ENCODE data around the gene DDO. TPM values are rescaled to one million over a fixed set of nuclear protein-coding genes. Genes with fewer than 3 reads are reported as not detected.

Gene DDO
- total and polyA plus RNA-seq, 9 of the 15 experiments (the other 6 are each of a cell fraction or from before 2014, with no cell fraction given) = not detected

DNA sequence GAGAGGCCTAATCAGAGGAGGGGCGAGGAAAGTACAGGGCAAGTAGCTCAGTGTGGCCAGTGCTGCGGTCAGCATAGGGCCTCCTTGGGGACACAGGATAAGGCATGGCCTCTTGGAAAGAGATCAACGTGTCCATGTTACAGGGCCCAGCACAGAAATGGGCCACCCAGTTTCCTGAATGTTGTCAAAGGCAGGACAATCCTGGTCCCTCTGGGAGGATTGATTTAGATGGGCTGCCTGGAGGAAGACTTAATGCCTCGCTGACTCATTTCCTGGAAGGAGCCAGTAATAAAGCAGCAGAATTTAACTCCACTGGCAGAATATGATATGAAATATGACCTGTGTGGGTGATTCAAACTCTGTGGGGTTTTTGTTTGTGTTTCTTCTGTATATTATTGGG is 16.6 kb downstream of the DDO start (continued):
- TF ChIP-seq, protein P1, sequence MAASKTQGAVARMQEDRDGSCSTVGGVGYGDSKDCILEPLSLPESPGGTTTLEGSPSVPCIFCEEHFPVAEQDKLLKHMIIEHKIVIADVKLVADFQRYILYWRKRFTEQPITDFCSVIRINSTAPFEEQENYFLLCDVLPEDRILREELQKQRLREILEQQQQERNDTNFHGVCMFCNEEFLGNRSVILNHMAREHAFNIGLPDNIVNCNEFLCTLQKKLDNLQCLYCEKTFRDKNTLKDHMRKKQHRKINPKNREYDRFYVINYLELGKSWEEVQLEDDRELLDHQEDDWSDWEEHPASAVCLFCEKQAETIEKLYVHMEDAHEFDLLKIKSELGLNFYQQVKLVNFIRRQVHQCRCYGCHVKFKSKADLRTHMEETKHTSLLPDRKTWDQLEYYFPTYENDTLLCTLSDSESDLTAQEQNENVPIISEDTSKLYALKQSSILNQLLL (CRISPR knock-in tag; IDR thresholded peaks at IDR 0.05; ENCODE audit: borderline replicate concordance) = no peak
- TF ChIP-seq ZBED1 (IDR thresholded peaks at IDR 0.05) = no peak
- TF ChIP-seq TCF3 (CRISPR knock-in tag; IDR thresholded peaks at IDR 0.05) = no peak
- TF ChIP-seq PHB2 (IDR thresholded peaks at IDR 0.05; ENCODE audit: low read depth) = no peak

DNA sequence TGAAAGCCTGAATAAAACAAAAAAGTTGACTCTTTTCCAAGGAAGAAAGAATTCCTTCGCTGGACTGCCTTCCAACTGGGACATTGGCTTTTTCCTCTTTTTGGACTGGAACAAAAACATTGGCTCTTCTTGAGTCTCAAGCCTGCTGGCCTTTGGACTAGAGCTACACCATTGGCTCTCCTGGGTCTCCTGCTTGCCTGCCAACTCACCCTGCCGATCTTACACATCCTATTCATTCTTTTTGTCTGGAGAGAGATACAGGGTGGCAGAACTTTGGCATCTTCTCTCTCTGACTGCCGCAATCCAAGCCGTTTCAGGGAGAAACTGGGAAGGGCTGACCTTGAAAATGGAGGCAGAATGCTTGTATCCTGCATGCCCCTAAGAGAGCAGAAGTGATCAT is 20.2 kb downstream of the DDO start:
- Histone ChIP-seq H3K27me3 (ENCODE audit: control insufficient read depth in 2 of 2, insufficient read depth in 2 of 2, low read length in 2 of 2) (peaks cover 0 to 17% of the 10 kb centered on the region in 2 experiments; a peak in 2 of 5 replicates), H3K36me3 (ENCODE audit: control insufficient read depth, insufficient read depth, low read length) (no peaks in the 10 kb centered on the region), H3K9ac (ENCODE audit: insufficient read depth in 1 of 2, low read depth in 2 of 2, low read length in 2 of 2) (no peak overlapping the region), H3K9me1 (ENCODE audit: control insufficient read depth, insufficient read depth, low read length) (no peaks in the 10 kb centered on the region), H2AFZ (ENCODE audit: low read depth, low read length) (no peak overlapping the region), H3K79me2 (ENCODE audit: control insufficient read depth, insufficient read depth, low read length) (no peaks in the 10 kb centered on the region), H3K4me3 (no peak overlapping the region), H3K4me1 (replicated peaks in 1 of 2; ENCODE audit: control insufficient read depth in 2 of 2, insufficient read depth in 2 of 2, low read length in 2 of 2) (peaks cover 9 to 11% of the 10 kb centered on the region in 2 experiments; a peak in 3 of 5 replicates), H4K20me1 (replicated peaks; ENCODE audit: control insufficient read depth, insufficient read depth, low read length) (no peaks in the 10 kb centered on the region), H3K27ac (ENCODE audit: extremely low read depth, low read depth, low read length) (no peak overlapping the region), H3K4me2 (ENCODE audit: insufficient read depth, low read length) (no peak overlapping the region), H3K9me3 (replicated peaks; ENCODE audit: control insufficient read depth, insufficient read depth, low read depth, low read length) (no peaks in the 10 kb centered on the region)
- no peak for TF ChIP-seq DPF2 (IDR thresholded peaks at IDR 0.05)
- TF ChIP-seq, protein P2, sequence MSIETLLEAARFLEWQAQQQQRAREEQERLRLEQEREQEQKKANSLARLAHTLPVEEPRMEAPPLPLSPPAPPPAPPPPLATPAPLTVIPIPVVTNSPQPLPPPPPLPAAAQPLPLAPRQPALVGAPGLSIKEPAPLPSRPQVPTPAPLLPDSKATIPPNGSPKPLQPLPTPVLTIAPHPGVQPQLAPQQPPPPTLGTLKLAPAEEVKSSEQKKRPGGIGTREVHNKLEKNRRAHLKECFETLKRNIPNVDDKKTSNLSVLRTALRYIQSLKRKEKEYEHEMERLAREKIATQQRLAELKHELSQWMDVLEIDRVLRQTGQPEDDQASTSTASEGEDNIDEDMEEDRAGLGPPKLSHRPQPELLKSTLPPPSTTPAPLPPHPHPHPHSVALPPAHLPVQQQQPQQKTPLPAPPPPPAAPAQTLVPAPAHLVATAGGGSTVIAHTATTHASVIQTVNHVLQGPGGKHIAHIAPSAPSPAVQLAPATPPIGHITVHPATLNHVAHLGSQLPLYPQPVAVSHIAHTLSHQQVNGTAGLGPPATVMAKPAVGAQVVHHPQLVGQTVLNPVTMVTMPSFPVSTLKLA (conservative IDR thresholded peaks at IDR 0.05) = no peak
- TF ChIP-seq MAZ (CRISPR knock-in tag; conservative IDR thresholded peaks at IDR 0.05 in 1 of 2, IDR thresholded peaks at IDR 0.05 in 1 of 2) = no peak
- no peak for TF ChIP-seq BMI1 (IDR thresholded peaks at IDR 0.05; ENCODE audit: low read length)
- in situ Hi-C loops (cut with MboI) (loop anchor here (10.0 to 25.0 kb wide), 3 partner anchors 220 to 858 kb away; partner anchors contain the start of gene WASF1), intact Hi-C loops (cut with micrococcal nuclease) (loop anchor here (10.0 kb wide), 1 partner anchor 610 kb away; no protein-coding TSS in a partner anchor)
- ChIA-PET CTCF (ENCODE audit: low intra/inter-chr PET ratio) (no interaction called here), POLR2A (interaction anchor here (0.7 kb wide), 1 partner anchor 181 kb away, joined by 3 read pairs; no protein-coding TSS in a partner anchor)
- no peak for FAIRE-seq
- WGBS (ENCODE audit: insufficient coverage, low coverage, missing lambda C conversion rate) = 1% methylated on average over 4 of the region's 4 CpGs
- ATAC-seq = no peak
- BruUV-seq (replicated peaks) = no TSS peak
- no peak for DNase-seq (ENCODE audit: extremely low read depth in 1 of 4, low spot score in 3 of 4)
